Esophagus squamous epithelium (tissue), 4 donors: ENCODE results near the gene EXOC7.

Experiments used
- CTCF ChIP-seq, 6 experiments: fragments of 450-650 bp in 4 of 6; fragments of 200-600 bp in 2 of 6; sonication (generic) in 2 of 6; IDR thresholded peaks; one replicate each; pipeline ENCODE4 v1.5.1; 2016 to 2019; ENCODE audit warnings: antibody characterized with exemption in 6 of 6, mild to moderate bottlenecking in 4 of 6, moderate library complexity in 4 of 6
- POLR2A ChIP-seq, 4 donors: fragments of 450-650 bp; IDR thresholded peaks; one replicate each; pipeline ENCODE4 v1.6.1; 2017; ENCODE audit warnings: antibody characterized with exemption in 4 of 4, mild to moderate bottlenecking in 4 of 4, moderate library complexity in 3 of 4

- TF ChIP-seq CTCF (IDR thresholded peaks at IDR 0.05) (no peak), POLR2A (IDR thresholded peaks at IDR 0.05) (no peak)
Measured at GRCh38 chr17:76089680-76090516, 13.7 kb downstream of the EXOC7 start.
